Measurements from ENCODE around the gene ELMO3.

The ELMO3 gene

DNA sequence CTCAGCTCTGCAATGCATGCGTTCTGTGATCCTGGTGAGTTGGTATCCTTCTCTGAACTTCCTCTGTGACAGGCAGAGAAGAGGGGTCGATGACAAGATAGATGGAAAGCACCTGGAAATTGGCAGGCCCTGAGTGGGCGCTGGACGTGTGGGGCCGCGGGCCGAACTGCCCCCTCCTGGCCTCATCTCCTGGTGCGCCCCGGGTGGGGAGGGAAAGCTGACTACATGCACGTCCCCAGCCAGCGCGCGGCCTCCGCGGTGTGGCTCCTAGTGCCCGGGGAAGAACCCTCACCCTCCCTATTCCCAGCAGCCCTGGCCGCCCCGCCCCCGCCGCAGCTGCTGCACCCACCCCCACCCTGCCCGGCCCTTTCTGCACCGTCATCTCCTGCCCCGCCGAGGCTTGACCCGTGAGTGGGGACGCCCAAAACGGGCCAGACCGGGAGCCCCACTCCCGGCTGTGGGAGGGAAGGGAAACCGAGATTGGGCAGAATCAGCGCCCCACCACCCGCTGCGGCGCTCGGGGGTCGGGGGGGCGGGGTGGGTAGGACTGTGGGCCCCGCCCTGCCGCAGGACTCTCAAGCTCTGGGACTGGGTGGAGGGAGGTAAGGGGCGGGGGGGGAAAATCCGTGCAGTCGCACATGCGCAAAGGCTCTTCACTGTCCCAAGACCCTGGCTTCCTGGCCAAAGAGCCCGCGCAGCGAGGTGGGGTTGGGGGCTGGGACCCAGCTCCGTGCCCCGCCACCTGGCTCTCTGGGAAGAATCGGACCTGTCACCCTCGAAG, 28.6 kb upstream of the ELMO3 start, which contains the start of gene NOL3:
NOL3 (plus strand) TSS at position 371 of the 781 bp plus-strand sequence.
- H2AK5ac ChIP-seq (ENCODE audit: low read depth, low read length) = peak within 1 kb of the TSS; percentile 71
- no peak within 1 kb of the TSS for H3K27ac ChIP-seq (replicated peaks; ENCODE audit: low read length)
- H3K18ac ChIP-seq (ENCODE audit: low read length) = peak within 1 kb of the TSS; percentile 94
- peak within 1 kb of the TSS; percentile 77 for H4K8ac ChIP-seq (ENCODE audit: low read depth, low read length)
- H2BK5ac ChIP-seq (ENCODE audit: low read length) = peak within 1 kb of the TSS; percentile 32
- H4K91ac ChIP-seq (ENCODE audit: low read depth, low read length, poor library complexity) = no peak within 1 kb of the TSS
- no peaks in the 10 kb centered on the region for H3K36me3 ChIP-seq (replicated peaks in 1 of 2; ENCODE audit: control insufficient read depth in 2 of 2, insufficient read depth in 2 of 2, low read length in 2 of 2)
- H3K14ac ChIP-seq (ENCODE audit: low read length) = peak within 1 kb of the TSS; percentile 90
- H3K23ac ChIP-seq (ENCODE audit: low read depth, low read length, poor library complexity) = peak within 1 kb of the TSS; percentile 86
- H3K9ac ChIP-seq (ENCODE audit: low read depth, low read length, poor library complexity) = peak within 1 kb of the TSS; percentile 88
- peak within 1 kb of the TSS; percentile 87 for H2AFZ ChIP-seq (ENCODE audit: low read length)
- no peak within 1 kb of the TSS for H3K4ac ChIP-seq (ENCODE audit: low read length)
- no CpG with 5 or more reads among the region's 50 CpGs for WGBS, 2 donors (ENCODE audit: extremely low coverage in 2 of 2, insufficient read length in 2 of 2, insufficient replicate concordance in 1 of 2)
- no peaks in the 10 kb centered on the region for H3K79me1 ChIP-seq (ENCODE audit: low read depth, low read length)
- peak within 1 kb of the TSS; percentile 83 for H2BK120ac ChIP-seq (ENCODE audit: low read depth, low read length)
- peaks cover 0 to 1% of the 10 kb centered on the region in 2 donors for H3K9me3 ChIP-seq (replicated peaks in 1 of 2; ENCODE audit: control insufficient read depth in 2 of 2, insufficient read depth in 1 of 2, low read depth in 1 of 2, low read length in 2 of 2)
- peak within 1 kb of the TSS; percentile 54 to 72 for H3K4me3 ChIP-seq (ENCODE audit: low read length in 2 of 2)
- peaks cover 17 to 22% of the 10 kb centered on the region in 2 donors for H3K4me1 ChIP-seq (ENCODE audit: control insufficient read depth in 2 of 2, insufficient read depth in 1 of 2, low read depth in 1 of 2, low read length in 2 of 2)
- peaks cover 44 to 94% (median 50%) of the 10 kb centered on the region in 3 experiments for H3K27me3 ChIP-seq (ENCODE audit: control insufficient read depth in 3 of 3, insufficient read depth in 3 of 3, low read depth in 1 of 3, low read length in 3 of 3)
- peak within 1 kb of the TSS; percentile 82 for H2BK15ac ChIP-seq (ENCODE audit: low read length)
- H3K4me2 ChIP-seq (ENCODE audit: insufficient read depth, low read length, poor library complexity, severe bottlenecking) = peak within 1 kb of the TSS; percentile 81
- no peak for DNase-seq (ENCODE audit: low spot score)
- peak within 1 kb of the TSS; percentile 87 for H2BK12ac ChIP-seq (ENCODE audit: low read length)

DNA sequence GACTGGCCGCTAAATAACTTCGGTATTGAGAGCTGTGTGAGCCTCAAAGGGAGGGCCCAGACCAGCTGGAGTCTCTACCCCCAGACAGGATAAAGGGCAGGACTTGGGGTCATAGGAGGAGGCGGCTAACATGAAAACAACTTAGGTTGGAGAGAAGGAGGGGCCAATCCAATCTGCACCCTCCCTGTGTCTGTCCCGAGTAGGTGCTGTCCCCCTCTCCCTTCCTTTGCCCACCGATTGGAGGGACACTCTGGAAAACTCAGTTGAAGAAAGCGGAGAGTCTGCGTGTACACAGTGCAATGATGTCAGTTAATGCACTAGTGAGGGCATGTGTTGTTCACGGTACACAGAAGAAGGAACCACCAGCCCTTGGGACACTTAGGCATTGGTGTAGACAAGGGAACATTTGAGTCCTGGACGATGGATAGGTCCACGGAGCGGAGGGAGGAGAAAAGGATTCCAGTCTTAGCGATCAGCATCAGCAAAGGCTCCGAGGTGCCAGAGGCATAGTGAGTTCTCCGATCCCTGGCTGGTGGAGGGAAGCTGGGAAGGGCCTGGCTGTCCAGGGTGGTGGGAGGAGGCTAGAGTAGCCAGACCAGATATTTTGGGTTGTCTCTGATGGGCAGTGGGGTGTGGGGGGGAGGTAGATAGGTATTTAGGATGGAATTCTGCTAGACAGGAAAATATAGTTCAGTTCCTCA, 27.8 kb upstream of the ELMO3 start:
- H3K4me3 ChIP-seq (ENCODE audit: low read length in 2 of 2) = peak overlapping the region; percentile 36 to 54
- no peak overlapping the region for H3K4ac ChIP-seq (ENCODE audit: low read length)
- H4K91ac ChIP-seq (ENCODE audit: low read depth, low read length, poor library complexity) = no peak overlapping the region
- H3K14ac ChIP-seq (ENCODE audit: low read length) = no peak overlapping the region
- WGBS, 2 donors (ENCODE audit: extremely low coverage in 2 of 2, insufficient read length in 2 of 2, insufficient replicate concordance in 1 of 2) = no CpG with 5 or more reads among the region's 14 CpGs
- no peak overlapping the region for H2BK15ac ChIP-seq (ENCODE audit: low read length)
- peak overlapping the region; percentile 81 for H3K4me2 ChIP-seq (ENCODE audit: insufficient read depth, low read length, poor library complexity, severe bottlenecking)
- peaks cover 17 to 22% of the 10 kb centered on the region in 2 donors for H3K4me1 ChIP-seq (ENCODE audit: control insufficient read depth in 2 of 2, insufficient read depth in 1 of 2, low read depth in 1 of 2, low read length in 2 of 2)
- H3K18ac ChIP-seq (ENCODE audit: low read length) = peak overlapping the region; percentile 20
- H3K9me3 ChIP-seq (replicated peaks in 1 of 2; ENCODE audit: control insufficient read depth in 2 of 2, insufficient read depth in 1 of 2, low read depth in 1 of 2, low read length in 2 of 2) = no peaks in the 10 kb centered on the region
- no peak overlapping the region for H4K8ac ChIP-seq (ENCODE audit: low read depth, low read length)
- no peak overlapping the region for H3K27ac ChIP-seq (replicated peaks; ENCODE audit: low read length)
- no peak overlapping the region for H2BK120ac ChIP-seq (ENCODE audit: low read depth, low read length)
- no peaks in the 10 kb centered on the region for H3K79me1 ChIP-seq (ENCODE audit: low read depth, low read length)
- H3K23ac ChIP-seq (ENCODE audit: low read depth, low read length, poor library complexity) = no peak overlapping the region
- no peak overlapping the region for H2BK5ac ChIP-seq (ENCODE audit: low read length)
- no peak overlapping the region for H3K9ac ChIP-seq (ENCODE audit: low read depth, low read length, poor library complexity)
- peak overlapping the region; percentile 87 for H2AFZ ChIP-seq (ENCODE audit: low read length)
- peaks cover 0 to 2% of the 10 kb centered on the region in 2 donors for H3K36me3 ChIP-seq (replicated peaks in 1 of 2; ENCODE audit: control insufficient read depth in 2 of 2, insufficient read depth in 2 of 2, low read length in 2 of 2)
- peaks cover 38 to 93% (median 43%) of the 10 kb centered on the region in 3 experiments for H3K27me3 ChIP-seq (ENCODE audit: control insufficient read depth in 3 of 3, insufficient read depth in 3 of 3, low read depth in 1 of 3, low read length in 3 of 3)
- H2AK5ac ChIP-seq (ENCODE audit: low read depth, low read length) = no peak overlapping the region
- DNase-seq (ENCODE audit: low spot score) = no peak
- no peak overlapping the region for H2BK12ac ChIP-seq (ENCODE audit: low read length)

DNA sequence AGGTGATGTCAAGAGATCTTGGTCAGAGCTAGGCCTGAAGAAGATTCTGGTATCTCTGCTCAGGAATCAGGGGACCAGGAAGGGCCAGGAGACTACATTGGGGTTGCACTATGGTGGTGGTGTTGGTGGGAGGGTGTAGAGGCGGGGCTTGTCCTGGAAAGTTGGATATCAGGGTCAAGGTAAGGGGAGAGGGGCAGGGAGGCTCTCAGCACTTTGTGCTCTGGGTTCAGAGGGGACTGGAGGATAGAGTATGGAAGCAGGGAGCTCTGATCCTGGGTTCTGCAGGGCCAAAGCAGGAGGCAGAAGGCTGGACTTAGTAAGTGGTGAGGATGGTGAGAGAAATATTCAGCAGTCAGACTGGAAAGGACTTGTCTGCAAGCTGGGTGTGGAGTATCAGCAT, 25.6 kb upstream of the ELMO3 start:
- H4K91ac ChIP-seq (ENCODE audit: low read depth, low read length, poor library complexity) = no peak overlapping the region
- no peak overlapping the region for H3K27ac ChIP-seq (replicated peaks; ENCODE audit: low read length)
- H2BK15ac ChIP-seq (ENCODE audit: low read length) = no peak overlapping the region
- H3K4ac ChIP-seq (ENCODE audit: low read length) = no peak overlapping the region
- no peak overlapping the region for H3K23ac ChIP-seq (ENCODE audit: low read depth, low read length, poor library complexity)
- no peaks in the 10 kb centered on the region for H3K9me3 ChIP-seq (replicated peaks in 1 of 2; ENCODE audit: control insufficient read depth in 2 of 2, insufficient read depth in 1 of 2, low read depth in 1 of 2, low read length in 2 of 2)
- no peak overlapping the region for H4K8ac ChIP-seq (ENCODE audit: low read depth, low read length)
- no peak overlapping the region for H3K14ac ChIP-seq (ENCODE audit: low read length)
- H3K27me3 ChIP-seq (ENCODE audit: control insufficient read depth in 3 of 3, insufficient read depth in 3 of 3, low read depth in 1 of 3, low read length in 3 of 3) = peaks cover 20 to 93% (median 21%) of the 10 kb centered on the region in 3 experiments
- H3K4me1 ChIP-seq (ENCODE audit: control insufficient read depth in 2 of 2, insufficient read depth in 1 of 2, low read depth in 1 of 2, low read length in 2 of 2) = peaks cover 17 to 25% of the 10 kb centered on the region in 2 donors
- H3K9ac ChIP-seq (ENCODE audit: low read depth, low read length, poor library complexity) = no peak overlapping the region
- H3K4me3 ChIP-seq (ENCODE audit: low read length in 2 of 2) = peak overlapping the region; percentile 23 to 45
- peak overlapping the region; percentile 94 for H2AFZ ChIP-seq (ENCODE audit: low read length)
- no peak for DNase-seq (ENCODE audit: low spot score)
- H2AK5ac ChIP-seq (ENCODE audit: low read depth, low read length) = no peak overlapping the region
- no peaks in the 10 kb centered on the region for H3K79me1 ChIP-seq (ENCODE audit: low read depth, low read length)
- H2BK12ac ChIP-seq (ENCODE audit: low read length) = no peak overlapping the region
- H3K18ac ChIP-seq (ENCODE audit: low read length) = no peak overlapping the region
- H2BK5ac ChIP-seq (ENCODE audit: low read length) = no peak overlapping the region
- WGBS, 2 donors (ENCODE audit: extremely low coverage in 2 of 2, insufficient read length in 2 of 2, insufficient replicate concordance in 1 of 2) = no CpG with 5 or more reads among the region's 1 CpG
- H3K4me2 ChIP-seq (ENCODE audit: insufficient read depth, low read length, poor library complexity, severe bottlenecking) = no peak overlapping the region
- H2BK120ac ChIP-seq (ENCODE audit: low read depth, low read length) = no peak overlapping the region
- peaks cover 2 to 6% of the 10 kb centered on the region in 2 donors for H3K36me3 ChIP-seq (replicated peaks in 1 of 2; ENCODE audit: control insufficient read depth in 2 of 2, insufficient read depth in 2 of 2, low read length in 2 of 2)
